Left lung (tissue), 10 donors: ENCODE data around the gene MDFIC. TPM values are rescaled to one million over a fixed set of nuclear protein-coding genes. Genes with fewer than 3 reads are reported as not detected.
A peak's percentile ranks its signal among the peaks of the same experiment; 100 is the strongest.

Experiments used
- ATAC-seq: fragments of 200-7000 bp; cut with Tn5 transposase; one replicate; pipeline ENCODE4 v1.9.1; 2020; ENCODE audit warnings: moderate library complexity
- DNase-seq, 4 donors: peaks; one replicate each; pipeline ENCODE4 v3.0.0-alpha.2; 2013 to 2020
- H3K27ac ChIP-seq, 2 donors: fragments of 200-600 bp; sonication (generic) in 1 of 2; one replicate each; pipeline versions ENCODE4 v1.5.0 to v1.8.0; 2020 to 2021
- H3K27me3 ChIP-seq, 2 donors: fragments of 200-600 bp; sonication (generic) in 1 of 2; one replicate each; pipeline versions ENCODE4 v1.5.0 to v1.8.0; 2020 to 2021
- H3K36me3 ChIP-seq, 2 donors: fragments of 200-600 bp; sonication (generic) in 1 of 2; one replicate each; pipeline versions ENCODE4 v1.5.0 to v1.8.0; 2020 to 2021
- H3K4me1 ChIP-seq, 2 donors: fragments of 200-600 bp; one replicate each; pipeline ENCODE4 v1.8.0; 2021
- H3K4me3 ChIP-seq, 2 donors: fragments of 200-600 bp; sonication (generic) in 1 of 2; one replicate each; pipeline versions ENCODE4 v1.5.0 to v1.8.0; 2020 to 2021; ENCODE audit warnings: mild to moderate bottlenecking in 1 of 2
- H3K9me3 ChIP-seq, 2 donors: fragments of 200-600 bp; sonication (generic) in 1 of 2; one replicate each; pipeline versions ENCODE4 v1.5.0 to v1.8.0; 2020 to 2021
- intact Hi-C, 2 donors: fragments of 100-400 bp; cut with DNase I; formaldehyde crosslinking; loops; one replicate each; pipeline versions ENCODE4 v1.11.2 to v1.14.2; 2022
- polyA plus RNA-seq, 6 donors: library from polyadenylated mRNA; unstranded; fragments of 120-200 nt; gene quantifications; one replicate each; pipeline ENCODE4 v1.2.1, GENCODE V29; 2013; ENCODE audit not compliant: insufficient read length in 6 of 6
- total RNA-seq, 2 donors: library from RNA; stranded (reverse); fragmentation: NEBNext Ultra II Directional; extraction: Animal tissue kit (Norgen Biotek cat#: 25700); gene quantifications; one replicate each; pipeline ENCODE4 v1.2.1, GENCODE V29; 2021
- TF ChIP-seq, protein P1 (sequence below), 2 donors: fragments of 200-600 bp; sonication (generic) in 1 of 2; IDR thresholded peaks; one replicate each; pipeline versions ENCODE4 v1.5.0 to v1.8.0; 2021; ENCODE audit warnings: antibody characterized with exemption in 2 of 2
- donor health status: DM: no; HTN: yes; CAD: no.
- donor health status: DM: no; HTN: no; CAD: no.

The MDFIC gene
- total and polyA plus RNA-seq, 8 donors = 30.8 to 64.4 (median 57.9) TPM

GRCh38 chr7:114934086-114934485 is 12.2 kb downstream of the MDFIC start:
- no peaks in the 10 kb centered on the region for H3K27me3 ChIP-seq
- no peak for DNase-seq
- H3K27ac ChIP-seq = peak overlapping the region in 1 of 2 donors; percentile 64
- ATAC-seq = no peak
- TF ChIP-seq, protein P1, sequence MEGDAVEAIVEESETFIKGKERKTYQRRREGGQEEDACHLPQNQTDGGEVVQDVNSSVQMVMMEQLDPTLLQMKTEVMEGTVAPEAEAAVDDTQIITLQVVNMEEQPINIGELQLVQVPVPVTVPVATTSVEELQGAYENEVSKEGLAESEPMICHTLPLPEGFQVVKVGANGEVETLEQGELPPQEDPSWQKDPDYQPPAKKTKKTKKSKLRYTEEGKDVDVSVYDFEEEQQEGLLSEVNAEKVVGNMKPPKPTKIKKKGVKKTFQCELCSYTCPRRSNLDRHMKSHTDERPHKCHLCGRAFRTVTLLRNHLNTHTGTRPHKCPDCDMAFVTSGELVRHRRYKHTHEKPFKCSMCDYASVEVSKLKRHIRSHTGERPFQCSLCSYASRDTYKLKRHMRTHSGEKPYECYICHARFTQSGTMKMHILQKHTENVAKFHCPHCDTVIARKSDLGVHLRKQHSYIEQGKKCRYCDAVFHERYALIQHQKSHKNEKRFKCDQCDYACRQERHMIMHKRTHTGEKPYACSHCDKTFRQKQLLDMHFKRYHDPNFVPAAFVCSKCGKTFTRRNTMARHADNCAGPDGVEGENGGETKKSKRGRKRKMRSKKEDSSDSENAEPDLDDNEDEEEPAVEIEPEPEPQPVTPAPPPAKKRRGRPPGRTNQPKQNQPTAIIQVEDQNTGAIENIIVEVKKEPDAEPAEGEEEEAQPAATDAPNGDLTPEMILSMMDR (IDR thresholded peaks at IDR 0.05) = no peak
- no peaks in the 10 kb centered on the region for H3K9me3 ChIP-seq
- no peaks in the 10 kb centered on the region for H3K36me3 ChIP-seq
- intact Hi-C loops = loop anchor here in 1 of 2 donors (10.0 kb wide), 1 partner anchor 71 kb away; no protein-coding TSS in a partner anchor
- H3K4me1 ChIP-seq = peaks cover 35 to 81% of the 10 kb centered on the region in 2 donors
- H3K4me3 ChIP-seq = no peak overlapping the region

GRCh38 chr7:114934713-114935112 is 12.8 kb downstream of the MDFIC start:
- no peaks in the 10 kb centered on the region for H3K36me3 ChIP-seq
- no peak overlapping the region for H3K27ac ChIP-seq
- no peak overlapping the region for H3K4me3 ChIP-seq
- H3K27me3 ChIP-seq = no peaks in the 10 kb centered on the region
- TF ChIP-seq, protein P1 (IDR thresholded peaks at IDR 0.05) = no peak
- no peaks in the 10 kb centered on the region for H3K9me3 ChIP-seq
- peaks cover 35 to 80% of the 10 kb centered on the region in 2 donors for H3K4me1 ChIP-seq
- ATAC-seq (no peak), DNase-seq (no peak)
- intact Hi-C loops = loop anchor here in 1 of 2 donors (10.0 kb wide), 1 partner anchor 70 kb away; no protein-coding TSS in a partner anchor

- Histone ChIP-seq H3K4me1 (peaks cover 22 to 77% of the 10 kb centered on the region in 2 donors), H3K36me3 (no peaks in the 10 kb centered on the region), H3K4me3 (no peak overlapping the region), H3K27ac (no peak overlapping the region), H3K9me3 (no peaks in the 10 kb centered on the region), H3K27me3 (no peaks in the 10 kb centered on the region)
- intact Hi-C loops = loop anchor here in 1 of 2 donors (10.0 kb wide), 1 partner anchor 68 kb away; no protein-coding TSS in a partner anchor
- DNase-seq (no peak), ATAC-seq (no peak)
- TF ChIP-seq, protein P1 (IDR thresholded peaks at IDR 0.05) = no peak
These were observed 14.6 kb downstream of the MDFIC start for GRCh38 chr7:114936471-114936870.

- DNase-seq (no peak), ATAC-seq (no peak)
- Histone ChIP-seq H3K4me3 (no peak overlapping the region), H3K36me3 (no peaks in the 10 kb centered on the region), H3K27ac (no peak overlapping the region), H3K9me3 (no peaks in the 10 kb centered on the region), H3K4me1 (peaks cover 17 to 68% of the 10 kb centered on the region in 2 donors), H3K27me3 (no peaks in the 10 kb centered on the region)
- TF ChIP-seq, protein P1 (IDR thresholded peaks at IDR 0.05) = no peak
- intact Hi-C loops = loop anchor here in 1 of 2 donors (10.0 kb wide), 1 partner anchor 67 kb away; no protein-coding TSS in a partner anchor
These were observed 15.6 kb downstream of the MDFIC start for GRCh38 chr7:114937446-114937845.

DNA sequence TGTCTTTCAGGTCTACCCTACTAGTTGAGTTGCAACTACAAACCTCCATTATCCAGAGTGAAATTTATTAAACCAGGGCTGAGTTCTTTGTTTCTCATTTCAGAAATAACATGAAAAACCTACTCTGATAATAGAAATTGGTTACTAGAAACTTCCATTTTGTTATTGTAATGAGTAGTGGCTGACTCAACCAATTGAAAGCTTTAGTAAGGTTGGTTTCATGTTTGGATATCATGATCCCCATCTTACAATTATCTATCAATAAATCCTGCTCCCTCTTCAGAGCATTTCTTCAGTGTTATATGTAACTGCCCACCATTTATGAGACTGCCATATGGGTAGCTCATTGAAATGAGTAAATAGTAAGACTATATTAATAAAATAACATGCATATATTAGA is 16.9 kb downstream of the MDFIC start:
- TF ChIP-seq, protein P1 (IDR thresholded peaks at IDR 0.05) = no peak
- intact Hi-C loops = loop anchor here in 1 of 2 donors (10.0 kb wide), 1 partner anchor 66 kb away; no protein-coding TSS in a partner anchor
- H3K4me1 ChIP-seq = peaks cover 10 to 54% of the 10 kb centered on the region in 2 donors

More for the DNA sequence above, 16.9 kb downstream of the MDFIC start:
- ATAC-seq = no peak
- H3K27ac ChIP-seq = no peak overlapping the region
- no peak for DNase-seq
- peaks cover 0 to 8% of the 10 kb centered on the region in 2 donors for H3K36me3 ChIP-seq
- no peaks in the 10 kb centered on the region for H3K9me3 ChIP-seq
- no peaks in the 10 kb centered on the region for H3K27me3 ChIP-seq
- no peak overlapping the region for H3K4me3 ChIP-seq
